Measurements from ENCODE around the gene SPG21. TPM values are rescaled to one million over a fixed set of nuclear protein-coding genes. Genes with fewer than 3 reads are reported as not detected.

Gene SPG21
- total RNA-seq, 1 donor, result 49.5 TPM

Other genes starting within 250 kb of the SPG21 start
- 0.27 TPM for gene RBPMS2, start 214.3 kb downstream of the SPG21 start, total RNA-seq
- gene PIF1, start 164.3 kb downstream of the SPG21 start, total RNA-seq, result 0.27 TPM
- gene PLEKHO2, start 148.0 kb downstream of the SPG21 start, total RNA-seq, result 45.8 TPM
- gene ANKDD1A, start 78.0 kb downstream of the SPG21 start, total RNA-seq, result 6.2 TPM
- 10.0 TPM for gene MTFMT, start 39.7 kb upstream of the SPG21 start, total RNA-seq
- not detected for gene SLC51B, start 55.5 kb upstream of the SPG21 start, total RNA-seq
- not detected for gene RASL12, start 78.1 kb upstream of the SPG21 start, total RNA-seq
- not detected for gene KBTBD13, start 86.8 kb upstream of the SPG21 start, total RNA-seq
- 1.6 TPM for gene UBAP1L, start 125.3 kb upstream of the SPG21 start, total RNA-seq
- 14.8 TPM for gene PDCD7, start 143.9 kb upstream of the SPG21 start, total RNA-seq
- gene CLPX, start 195.4 kb upstream of the SPG21 start, total RNA-seq, result 18.0 TPM
- gene CILP, start 221.6 kb upstream of the SPG21 start, total RNA-seq, result 1.1 TPM

All from hematopoietic multipotent progenitor cell (in vitro differentiated cells).